Right cardiac atrium (tissue), 5 donors: ENCODE data around the gene CDK17. TPM values are rescaled to one million over a fixed set of nuclear protein-coding genes. Genes with fewer than 3 reads are reported as not detected.
"Not testable (repeated sequence)": the region's sequence is repeated elsewhere in the genome, so short reads cannot be mapped to it uniquely, and the experiment has no call there.

Experiments
- ATAC-seq, 2 donors: fragments of 200-7000 bp; cut with Tn5 transposase; one replicate each; pipeline versions ENCODE4 v1.8.0 to v1.9.1; 2020; ENCODE audit warnings: moderate library complexity in 2 of 2, mild to moderate bottlenecking in 1 of 2
- DNase-seq, 3 donors: peaks; one replicate each; pipeline ENCODE4 v3.0.0-alpha.2; 2020
- H3K27ac ChIP-seq: one replicate; pipeline ENCODE4 v1.5.1; 2013; ENCODE audit warnings: mild to moderate bottlenecking, low read length, control low read depth, moderate library complexity
- H3K27me3 ChIP-seq: one replicate; pipeline ENCODE4 v1.6.1; 2013; ENCODE audit not compliant: control insufficient read depth, insufficient read depth
- H3K4me1 ChIP-seq: one replicate; pipeline ENCODE4 v1.6.1; 2013; ENCODE audit warnings: low read length; ENCODE audit not compliant: control insufficient read depth, insufficient read depth
- H3K4me3 ChIP-seq: one replicate; pipeline ENCODE4 v1.5.1; 2013; ENCODE audit warnings: low read length, control low read depth
- H3K9me3 ChIP-seq: one replicate; pipeline ENCODE4 v1.6.1; 2013; ENCODE audit warnings: low read length; ENCODE audit not compliant: control insufficient read depth
- WGBS: extraction: QIAGEN DNeasy Blood & Tissue Kit; methylation state at CpG from one replicate; pipeline ENCODE4 v1.1.7; 2013; 5-methylcytosine and 5-hydroxymethylcytosine counted together
- intact Hi-C, 4 donors: fragments of 100-400 bp; cut with DNase I; formaldehyde crosslinking; loops; one replicate each; pipeline versions ENCODE4 v1.11.0 to v1.14.0; 2022 to 2023
- polyA plus RNA-seq: library from polyadenylated mRNA; stranded (reverse); fragments of 200-250 nt; gene quantifications from one replicate; pipeline ENCODE4 v1.2.3, GENCODE V29; 2013
- total RNA-seq, 4 donors: library from RNA; stranded (reverse); fragmentation: NEBNext Ultra II Directional; extraction: Animal tissue kit (Norgen Biotek cat#: 25700); gene quantifications; one replicate each; pipeline ENCODE4 v1.2.1, GENCODE V29; 2021
- donor health status: healthy with polysubstance abuse.
- donor health status: DM: no; HTN: yes; CAD: no.
- donor health status: DM: no; HTN: no; CAD: no.
- donor health status: DM: no; HTN: yes; CAD: no; lungs with severe emphysema.
- donor health status: DM: yes; HTN: yes; CAD: no.

CDK17 gene
- total and polyA plus RNA-seq, 5 donors, result 10.3 to 30.4 (median 20.0) TPM

GRCh38 chr12:96352161-96352835 lies 47.9 kb downstream of the CDK17 start:
- DNase-seq (no peak), ATAC-seq (peak in 1 of 2 donors; percentile 53)
- H3K9me3 ChIP-seq, result no peaks in the 10 kb centered on the region
- WGBS, result 56% methylated on average over 3 of the region's 3 CpGs
- intact Hi-C loops, result no loop called here
- H3K4me1 ChIP-seq, result peaks cover 5% of the 10 kb centered on the region
- no peak overlapping the region for H3K4me3 ChIP-seq
- H3K27me3 ChIP-seq, result no peaks in the 10 kb centered on the region
- no peak overlapping the region for H3K27ac ChIP-seq

- ATAC-seq (peak in 1 of 2 donors; percentile 27), DNase-seq (no peak)
- 97% methylated on average over 1 of the region's 1 CpG for WGBS
- H3K27me3 ChIP-seq, result no peaks in the 10 kb centered on the region
- intact Hi-C loops, result no loop called here
- no peaks in the 10 kb centered on the region for H3K9me3 ChIP-seq
- H3K27ac ChIP-seq, result no peak overlapping the region
- peaks cover 7% of the 10 kb centered on the region for H3K4me1 ChIP-seq
- H3K4me3 ChIP-seq, result no peak overlapping the region
Measured at GRCh38 chr12:96350982-96351381, 49.3 kb downstream of the CDK17 start.

- 35% methylated on average over 5 of the region's 5 CpGs for WGBS
- DNase-seq (no peak), ATAC-seq (peak in 1 of 2 donors; percentile 49)
- H3K27ac ChIP-seq, result peak overlapping the region; percentile 30
- peak overlapping the region; percentile 23 for H3K4me3 ChIP-seq
- peaks cover 5% of the 10 kb centered on the region for H3K4me1 ChIP-seq
- no peaks in the 10 kb centered on the region for H3K27me3 ChIP-seq
- intact Hi-C loops, result no loop called here
- H3K9me3 ChIP-seq, result no peaks in the 10 kb centered on the region
Measured at GRCh38 chr12:96347130-96347699, 53.0 kb downstream of the CDK17 start.

GRCh38 chr12:96346716-96347115 lies 53.5 kb downstream of the CDK17 start:
- H3K27ac ChIP-seq, result peak overlapping the region; percentile 37
- ATAC-seq, result peak in 1 of 2 donors; percentile 56
- whole genome bisulfite sequencing, result 41% methylated on average over 4 of the region's 4 CpGs
- H3K27me3 ChIP-seq, H3K9me3 ChIP-seq, DNase-seq, H3K4me1 ChIP-seq, intact Hi-C loops: not testable (repeated sequence)
- peak overlapping the region; percentile 23 for H3K4me3 ChIP-seq

GRCh38 chr12:96344124-96344695 lies 56.0 kb downstream of the CDK17 start:
- WGBS, result 97% methylated on average over 3 of the region's 3 CpGs
- H3K9me3 ChIP-seq, result no peaks in the 10 kb centered on the region
- no peaks in the 10 kb centered on the region for H3K27me3 ChIP-seq
- no peak for ATAC-seq
- H3K4me3 ChIP-seq, result no peak overlapping the region
- H3K4me1 ChIP-seq, result peaks cover 3% of the 10 kb centered on the region
- no peak for DNase-seq
- intact Hi-C loops, result no loop called here
- H3K27ac ChIP-seq, result no peak overlapping the region

- H3K4me3 ChIP-seq, result no peak overlapping the region
- no peak for ATAC-seq
- 96% methylated on average over 3 of the region's 3 CpGs for WGBS
- H3K27me3 ChIP-seq, result no peaks in the 10 kb centered on the region
- DNase-seq, result no peak
- H3K9me3 ChIP-seq, result no peaks in the 10 kb centered on the region
- H3K27ac ChIP-seq, result no peak overlapping the region
- H3K4me1 ChIP-seq, result peaks cover 5% of the 10 kb centered on the region
- intact Hi-C loops, result no loop called here
Measured at GRCh38 chr12:96343347-96343954, 56.8 kb downstream of the CDK17 start.

- WGBS, result 97% methylated on average over 5 of the region's 5 CpGs
- H3K4me1 ChIP-seq, H3K9me3 ChIP-seq, ATAC-seq, H3K27me3 ChIP-seq, H3K4me3 ChIP-seq, H3K27ac ChIP-seq, DNase-seq, intact Hi-C loops: not testable (repeated sequence)
Measured at GRCh38 chr12:96339666-96340065, 60.6 kb downstream of the CDK17 start.

- Histone ChIP-seq H3K27ac (no peak overlapping the region), H3K27me3 (no peaks in the 10 kb centered on the region), H3K4me1 (peaks cover 10% of the 10 kb centered on the region), H3K4me3 (peak overlapping the region; percentile 5), H3K9me3 (no peaks in the 10 kb centered on the region)
- intact Hi-C loops, result no loop called here
- no peak for DNase-seq
- WGBS, result 44% methylated on average over 3 of the region's 3 CpGs
- peak; percentile 66 to 81 for ATAC-seq
Measured at GRCh38 chr12:96338852-96339471, 61.3 kb downstream of the CDK17 start.

GRCh38 chr12:96337953-96338352 lies 62.3 kb downstream of the CDK17 start:
- DNase-seq (no peak), ATAC-seq (no peak)

GRCh38 chr12:96336489-96336888 lies 63.8 kb downstream of the CDK17 start:
- no peak for ATAC-seq
- Histone ChIP-seq H3K9me3 (no peaks in the 10 kb centered on the region), H3K4me3 (no peak overlapping the region), H3K27ac (no peak overlapping the region), H3K4me1 (peaks cover 10% of the 10 kb centered on the region), H3K27me3 (no peaks in the 10 kb centered on the region)
- WGBS, result 98% methylated on average over 4 of the region's 4 CpGs
- no peak for DNase-seq
- intact Hi-C loops, result no loop called here

More at GRCh38 chr12:96337953-96338352, 62.3 kb downstream of the CDK17 start:
- no peak overlapping the region for H3K4me3 ChIP-seq
- H3K27me3 ChIP-seq, result no peaks in the 10 kb centered on the region
- no peaks in the 10 kb centered on the region for H3K9me3 ChIP-seq
- H3K27ac ChIP-seq, result no peak overlapping the region
- intact Hi-C loops, result no loop called here
- H3K4me1 ChIP-seq, result peaks cover 10% of the 10 kb centered on the region

- Histone ChIP-seq H3K27me3 (no peaks in the 10 kb centered on the region), H3K27ac (no peak overlapping the region), H3K9me3 (no peaks in the 10 kb centered on the region), H3K4me3 (no peak overlapping the region), H3K4me1 (peaks cover 8% of the 10 kb centered on the region)
- intact Hi-C loops, result no loop called here
- WGBS, result 78% methylated on average over 5 of the region's 5 CpGs
- ATAC-seq (no peak), DNase-seq (no peak)
Measured at GRCh38 chr12:96335270-96335669, 65.0 kb downstream of the CDK17 start.
